ENCODE data around the gene MFF.

DNA sequence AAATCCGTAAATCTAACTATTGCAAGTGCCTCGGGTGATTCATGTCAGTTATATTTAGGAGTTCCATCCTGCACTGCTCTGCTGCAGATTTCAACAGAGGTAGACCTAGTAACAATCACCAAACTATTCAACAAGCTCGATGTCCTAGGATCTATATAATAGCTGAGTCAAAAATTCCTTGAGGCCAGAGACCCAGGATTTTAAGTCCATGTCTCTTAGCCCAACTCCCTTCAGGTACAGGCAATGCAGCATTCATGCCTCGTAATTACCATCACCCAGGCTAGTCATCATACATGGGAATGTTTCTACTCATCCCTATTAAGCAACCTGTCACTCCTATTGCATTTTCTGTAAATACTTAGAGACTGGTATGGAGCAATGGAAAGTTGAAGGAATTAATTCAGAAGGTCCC lies 53.3 kb downstream of the MFF start:
- TF ChIP-seq, protein P1, sequence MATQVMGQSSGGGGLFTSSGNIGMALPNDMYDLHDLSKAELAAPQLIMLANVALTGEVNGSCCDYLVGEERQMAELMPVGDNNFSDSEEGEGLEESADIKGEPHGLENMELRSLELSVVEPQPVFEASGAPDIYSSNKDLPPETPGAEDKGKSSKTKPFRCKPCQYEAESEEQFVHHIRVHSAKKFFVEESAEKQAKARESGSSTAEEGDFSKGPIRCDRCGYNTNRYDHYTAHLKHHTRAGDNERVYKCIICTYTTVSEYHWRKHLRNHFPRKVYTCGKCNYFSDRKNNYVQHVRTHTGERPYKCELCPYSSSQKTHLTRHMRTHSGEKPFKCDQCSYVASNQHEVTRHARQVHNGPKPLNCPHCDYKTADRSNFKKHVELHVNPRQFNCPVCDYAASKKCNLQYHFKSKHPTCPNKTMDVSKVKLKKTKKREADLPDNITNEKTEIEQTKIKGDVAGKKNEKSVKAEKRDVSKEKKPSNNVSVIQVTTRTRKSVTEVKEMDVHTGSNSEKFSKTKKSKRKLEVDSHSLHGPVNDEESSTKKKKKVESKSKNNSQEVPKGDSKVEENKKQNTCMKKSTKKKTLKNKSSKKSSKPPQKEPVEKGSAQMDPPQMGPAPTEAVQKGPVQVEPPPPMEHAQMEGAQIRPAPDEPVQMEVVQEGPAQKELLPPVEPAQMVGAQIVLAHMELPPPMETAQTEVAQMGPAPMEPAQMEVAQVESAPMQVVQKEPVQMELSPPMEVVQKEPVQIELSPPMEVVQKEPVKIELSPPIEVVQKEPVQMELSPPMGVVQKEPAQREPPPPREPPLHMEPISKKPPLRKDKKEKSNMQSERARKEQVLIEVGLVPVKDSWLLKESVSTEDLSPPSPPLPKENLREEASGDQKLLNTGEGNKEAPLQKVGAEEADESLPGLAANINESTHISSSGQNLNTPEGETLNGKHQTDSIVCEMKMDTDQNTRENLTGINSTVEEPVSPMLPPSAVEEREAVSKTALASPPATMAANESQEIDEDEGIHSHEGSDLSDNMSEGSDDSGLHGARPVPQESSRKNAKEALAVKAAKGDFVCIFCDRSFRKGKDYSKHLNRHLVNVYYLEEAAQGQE (IDR thresholded peaks at IDR 0.05; ENCODE audit: low read depth) = no peak
- TF ChIP-seq EP300 (IDR thresholded peaks at IDR 0.05; ENCODE audit: borderline replicate concordance) (no peak), TEAD4 (IDR thresholded peaks at IDR 0.05) (no peak), TAF1 (IDR thresholded peaks at IDR 0.05; ENCODE audit: low read depth) (no peak), RAD21 (IDR thresholded peaks at IDR 0.05; ENCODE audit: low read depth) (no peak), EGR1 (IDR thresholded peaks at IDR 0.05) (no peak)
- TF ChIP-seq, protein P2, sequence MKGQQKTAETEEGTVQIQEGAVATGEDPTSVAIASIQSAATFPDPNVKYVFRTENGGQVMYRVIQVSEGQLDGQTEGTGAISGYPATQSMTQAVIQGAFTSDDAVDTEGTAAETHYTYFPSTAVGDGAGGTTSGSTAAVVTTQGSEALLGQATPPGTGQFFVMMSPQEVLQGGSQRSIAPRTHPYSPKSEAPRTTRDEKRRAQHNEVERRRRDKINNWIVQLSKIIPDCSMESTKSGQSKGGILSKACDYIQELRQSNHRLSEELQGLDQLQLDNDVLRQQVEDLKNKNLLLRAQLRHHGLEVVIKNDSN (IDR thresholded peaks at IDR 0.05) = no peak

Data from Ishikawa (cell line).